ENCODE data around the gene ACKR2.

Gene ACKR2

DNA sequence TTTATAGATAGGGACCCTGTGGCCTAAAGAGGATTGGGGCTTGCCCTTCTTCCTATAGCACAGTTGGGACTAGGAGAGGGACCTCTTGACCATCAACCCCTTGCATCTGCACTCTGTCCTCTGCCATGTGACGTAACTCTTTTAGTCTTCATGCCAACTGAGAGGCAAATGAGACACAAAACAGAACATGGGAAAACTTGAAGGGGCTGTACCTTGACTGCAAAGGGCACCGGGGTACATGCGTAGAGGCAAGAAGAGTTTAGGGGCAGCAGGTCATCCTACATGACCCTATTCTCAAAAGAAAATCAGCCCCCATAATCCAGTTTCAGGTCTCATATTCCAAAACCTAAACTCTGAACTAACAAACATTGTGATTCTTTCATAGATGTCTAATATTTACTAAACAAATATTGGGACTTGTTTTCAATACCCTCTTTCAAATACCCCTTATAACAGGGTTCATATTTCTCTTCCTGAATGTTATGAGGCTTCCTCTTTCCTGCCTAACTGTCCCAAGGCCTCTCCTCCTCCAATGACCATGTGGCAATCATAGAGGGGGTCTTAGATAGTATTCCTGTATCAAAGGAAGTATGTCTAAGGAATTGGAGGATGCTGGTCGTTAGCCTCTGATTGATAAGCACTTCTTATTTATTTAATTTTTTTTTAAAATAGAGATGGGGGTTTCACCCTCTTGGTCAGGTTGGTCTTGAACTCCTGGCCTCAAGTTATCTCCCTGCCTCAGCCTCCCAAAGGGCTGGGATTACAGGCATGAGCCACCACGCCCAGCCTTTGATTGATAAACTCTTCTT, 20.6 kb downstream of the ACKR2 start:
- H3K4me1 Mint-ChIP-seq (ENCODE audit: low read depth), result no peaks in the 10 kb centered on the region
- H3K27me3 Mint-ChIP-seq, result peaks cover 2% of the 10 kb centered on the region
- intact Hi-C loops (cut with micrococcal nuclease), result loop anchor here (2.0 kb wide), 1 partner anchor 49 kb away; no protein-coding TSS in a partner anchor
- H3K36me3 Mint-ChIP-seq (ENCODE audit: low read depth), result no peaks in the 10 kb centered on the region
- no peaks in the 10 kb centered on the region for H3K9me3 Mint-ChIP-seq
- no peak overlapping the region for H3K27ac Mint-ChIP-seq
- no peak overlapping the region for H3K4me3 Mint-ChIP-seq

GRCh38 chr3:42830437-42831320, 21.4 kb downstream of the ACKR2 start:
- Mint-ChIP-seq H3K4me3 (no peak overlapping the region), H3K27me3 (peaks cover 2% of the 10 kb centered on the region), H3K4me1 (ENCODE audit: low read depth) (no peaks in the 10 kb centered on the region), H3K36me3 (ENCODE audit: low read depth) (no peaks in the 10 kb centered on the region), H3K27ac (no peak overlapping the region), H3K9me3 (no peaks in the 10 kb centered on the region)
- intact Hi-C loops (cut with micrococcal nuclease), result loop anchor here (1.0 to 2.0 kb wide), 2 partner anchors 50 to 51 kb away; no protein-coding TSS in a partner anchor

GRCh38 chr3:42831321-42831713, 22.1 kb downstream of the ACKR2 start:
- intact Hi-C loops (cut with micrococcal nuclease), result loop anchor here (1.0 to 2.0 kb wide), 2 partner anchors 50 to 51 kb away; no protein-coding TSS in a partner anchor
- H3K27me3 Mint-ChIP-seq, result peaks cover 2% of the 10 kb centered on the region
- H3K27ac Mint-ChIP-seq, result no peak overlapping the region
- no peaks in the 10 kb centered on the region for H3K9me3 Mint-ChIP-seq
- no peaks in the 10 kb centered on the region for H3K36me3 Mint-ChIP-seq (ENCODE audit: low read depth)
- H3K4me3 Mint-ChIP-seq, result no peak overlapping the region
- H3K4me1 Mint-ChIP-seq (ENCODE audit: low read depth), result no peaks in the 10 kb centered on the region

DNA sequence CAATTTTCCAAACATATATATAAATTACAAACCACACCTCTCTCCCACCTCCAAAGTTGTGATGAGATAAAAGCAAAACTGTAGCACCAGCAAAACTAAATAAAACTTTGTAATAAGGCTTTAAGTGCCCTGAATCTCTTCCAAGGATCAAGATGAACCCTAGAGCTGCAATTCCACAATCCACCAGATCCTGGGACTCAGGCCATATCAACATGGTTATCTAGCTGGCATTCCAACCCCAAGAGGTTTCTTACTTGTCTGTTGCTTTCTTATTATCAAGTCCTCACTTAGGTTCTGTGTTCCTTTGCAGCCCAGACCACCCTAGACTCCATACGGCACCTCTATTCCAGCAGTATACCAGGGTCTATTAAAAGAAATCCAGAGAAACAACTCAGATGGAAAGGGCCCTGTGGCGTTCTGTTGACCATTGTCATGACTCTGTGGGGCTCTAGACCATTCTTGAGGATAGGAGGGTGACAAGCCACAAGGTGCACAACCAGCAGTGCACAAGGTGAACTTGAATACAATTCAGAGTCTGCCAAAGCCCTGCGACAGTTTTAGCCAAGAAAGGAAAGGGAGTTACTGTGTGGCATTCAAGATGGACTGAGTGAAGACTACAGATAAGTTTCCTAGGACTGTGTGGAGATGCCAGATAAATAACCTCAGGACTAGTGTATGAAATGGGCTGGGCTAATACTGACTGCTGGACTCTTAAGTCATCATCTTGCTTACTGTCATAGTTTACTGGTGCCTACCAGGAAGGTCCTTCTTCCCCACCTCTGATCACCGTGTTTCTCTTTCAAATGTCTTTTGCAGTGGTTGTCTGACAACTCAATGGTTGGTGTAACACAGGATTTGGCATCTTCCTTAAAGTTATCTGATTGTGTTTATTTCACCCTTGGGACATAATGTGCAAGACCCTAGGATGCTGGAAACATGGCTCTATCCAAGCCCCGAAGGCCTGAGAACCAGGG, 27.2 kb downstream of the ACKR2 start:
- H3K4me3 Mint-ChIP-seq, result no peak overlapping the region
- no peak overlapping the region for H3K27ac Mint-ChIP-seq
- no peaks in the 10 kb centered on the region for H3K4me1 Mint-ChIP-seq (ENCODE audit: low read depth)
- intact Hi-C loops (cut with micrococcal nuclease), result no loop called here
- no peaks in the 10 kb centered on the region for H3K9me3 Mint-ChIP-seq
- H3K36me3 Mint-ChIP-seq (ENCODE audit: low read depth), result no peaks in the 10 kb centered on the region
- H3K27me3 Mint-ChIP-seq, result no peaks in the 10 kb centered on the region

- H3K27ac Mint-ChIP-seq, result no peak overlapping the region
- H3K27me3 Mint-ChIP-seq, result no peaks in the 10 kb centered on the region
- no peaks in the 10 kb centered on the region for H3K9me3 Mint-ChIP-seq
- H3K36me3 Mint-ChIP-seq (ENCODE audit: low read depth), result no peaks in the 10 kb centered on the region
- H3K4me1 Mint-ChIP-seq (ENCODE audit: low read depth), result peaks cover 3% of the 10 kb centered on the region
- no peak overlapping the region for H3K4me3 Mint-ChIP-seq
- intact Hi-C loops (cut with micrococcal nuclease), result loop anchor here (2.0 kb wide), 1 partner anchor 58 kb away; no protein-coding TSS in a partner anchor
Measured at GRCh38 chr3:42838571-42838970, 29.3 kb downstream of the ACKR2 start.

DNA sequence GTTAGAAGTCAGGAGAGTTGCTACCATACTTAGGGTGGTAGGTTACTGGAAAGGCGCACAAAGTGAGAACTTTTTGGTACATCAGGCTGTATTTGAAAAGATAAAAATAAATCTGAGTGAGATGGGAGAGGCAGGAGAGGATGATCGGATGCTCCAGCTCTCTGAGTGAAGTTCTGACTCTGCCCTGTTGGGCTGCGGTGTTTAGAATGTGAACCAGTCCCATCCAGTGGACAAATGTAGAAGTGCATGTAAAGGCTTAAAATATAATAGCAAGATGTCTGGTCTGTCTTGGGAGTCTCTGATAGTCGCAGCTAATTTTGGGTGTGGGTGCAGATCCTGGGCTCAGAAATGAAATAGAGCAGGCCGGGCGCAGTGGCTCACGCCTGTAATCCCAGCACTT, 30.4 kb downstream of the ACKR2 start:
- H3K27ac Mint-ChIP-seq, result no peak overlapping the region
- no peaks in the 10 kb centered on the region for H3K27me3 Mint-ChIP-seq
- H3K36me3 Mint-ChIP-seq (ENCODE audit: low read depth), result no peaks in the 10 kb centered on the region
- H3K9me3 Mint-ChIP-seq, result no peaks in the 10 kb centered on the region
- intact Hi-C loops (cut with micrococcal nuclease), result loop anchor here (2.0 kb wide), 1 partner anchor 59 kb away; no protein-coding TSS in a partner anchor
- peaks cover 8% of the 10 kb centered on the region for H3K4me1 Mint-ChIP-seq (ENCODE audit: low read depth)
- no peak overlapping the region for H3K4me3 Mint-ChIP-seq

GRCh38 chr3:42841332-42841731, 32.1 kb downstream of the ACKR2 start:
- Mint-ChIP-seq H3K27ac (no peak overlapping the region), H3K4me3 (no peak overlapping the region), H3K4me1 (ENCODE audit: low read depth) (peaks cover 8% of the 10 kb centered on the region), H3K36me3 (ENCODE audit: low read depth) (no peaks in the 10 kb centered on the region), H3K9me3 (no peaks in the 10 kb centered on the region), H3K27me3 (no peaks in the 10 kb centered on the region)
- intact Hi-C loops (cut with micrococcal nuclease), result no loop called here

DNA sequence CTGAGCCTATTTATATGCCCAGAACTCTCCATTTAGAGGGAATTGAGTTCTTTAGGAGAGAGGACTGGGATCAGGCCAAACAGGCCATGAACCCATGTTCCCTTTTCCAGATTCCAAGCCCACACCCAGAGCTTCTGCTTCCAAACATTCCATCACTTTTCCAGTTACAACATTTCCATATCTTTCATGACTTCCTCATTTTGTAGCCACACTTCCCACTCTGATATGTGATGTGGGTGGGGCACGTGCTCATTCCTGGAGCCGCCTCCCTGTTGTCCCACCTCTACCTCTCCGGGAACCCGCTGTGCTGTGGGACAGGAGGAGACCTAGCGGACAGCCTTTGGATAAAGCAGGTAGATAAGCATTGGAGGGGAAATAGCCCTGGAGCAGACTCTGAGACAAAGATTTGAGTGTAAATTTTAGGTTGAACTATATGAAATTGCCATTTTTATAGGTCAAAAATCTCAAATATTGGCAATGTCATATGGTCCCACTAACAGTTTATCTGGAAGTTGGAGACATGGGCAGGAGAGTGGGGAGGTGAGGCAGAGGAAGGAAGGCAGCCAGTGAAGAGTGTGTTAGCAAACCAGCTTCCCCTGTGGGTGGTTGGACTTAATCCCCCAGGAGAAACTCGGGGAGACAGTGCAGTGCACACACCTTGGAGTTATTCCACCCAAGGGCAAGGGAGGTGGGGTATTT, 34.6 kb downstream of the ACKR2 start:
- Mint-ChIP-seq H3K27me3 (no peaks in the 10 kb centered on the region), H3K9me3 (no peaks in the 10 kb centered on the region), H3K4me1 (ENCODE audit: low read depth) (peaks cover 25% of the 10 kb centered on the region), H3K36me3 (ENCODE audit: low read depth) (no peaks in the 10 kb centered on the region), H3K4me3 (no peak overlapping the region), H3K27ac (no peak overlapping the region)
- intact Hi-C loops (cut with micrococcal nuclease), result no loop called here

DNA sequence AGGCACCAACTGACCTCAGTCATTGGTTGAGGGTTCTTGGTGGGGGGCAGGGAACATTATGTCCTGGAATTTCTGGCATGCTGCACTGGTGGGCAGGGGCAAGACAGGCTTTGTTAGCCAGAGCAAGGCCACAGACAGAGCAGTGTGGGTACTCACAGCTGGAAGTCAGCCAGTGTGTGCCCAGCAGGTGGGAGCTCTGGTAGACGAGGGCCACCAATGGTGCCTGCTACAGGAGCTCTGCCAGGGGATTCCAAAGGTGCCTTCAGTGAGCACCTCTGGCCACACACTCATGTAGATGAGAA, 35.1 kb downstream of the ACKR2 start:
- intact Hi-C loops (cut with micrococcal nuclease), result no loop called here
- no peak overlapping the region for H3K27ac Mint-ChIP-seq

GRCh38 chr3:42844815-42845214, 35.6 kb downstream of the ACKR2 start:
- Mint-ChIP-seq H3K27me3 (no peaks in the 10 kb centered on the region), H3K27ac (no peak overlapping the region), H3K36me3 (ENCODE audit: low read depth) (no peaks in the 10 kb centered on the region), H3K9me3 (no peaks in the 10 kb centered on the region), H3K4me1 (ENCODE audit: low read depth) (peaks cover 25% of the 10 kb centered on the region), H3K4me3 (no peak overlapping the region)
- intact Hi-C loops (cut with micrococcal nuclease), result no loop called here

More for the DNA sequence above, 35.1 kb downstream of the ACKR2 start:
- Mint-ChIP-seq H3K36me3 (ENCODE audit: low read depth) (no peaks in the 10 kb centered on the region), H3K4me3 (no peak overlapping the region), H3K4me1 (ENCODE audit: low read depth) (peaks cover 25% of the 10 kb centered on the region), H3K27me3 (no peaks in the 10 kb centered on the region), H3K9me3 (no peaks in the 10 kb centered on the region)

GRCh38 chr3:42846685-42847522, 37.7 kb downstream of the ACKR2 start:
- Mint-ChIP-seq H3K9me3 (no peaks in the 10 kb centered on the region), H3K27ac (peak overlapping the region; percentile 72), H3K27me3 (no peaks in the 10 kb centered on the region), H3K4me1 (ENCODE audit: low read depth) (peaks cover 25% of the 10 kb centered on the region), H3K4me3 (no peak overlapping the region), H3K36me3 (ENCODE audit: low read depth) (no peaks in the 10 kb centered on the region)
- intact Hi-C loops (cut with micrococcal nuclease), result no loop called here

DNA sequence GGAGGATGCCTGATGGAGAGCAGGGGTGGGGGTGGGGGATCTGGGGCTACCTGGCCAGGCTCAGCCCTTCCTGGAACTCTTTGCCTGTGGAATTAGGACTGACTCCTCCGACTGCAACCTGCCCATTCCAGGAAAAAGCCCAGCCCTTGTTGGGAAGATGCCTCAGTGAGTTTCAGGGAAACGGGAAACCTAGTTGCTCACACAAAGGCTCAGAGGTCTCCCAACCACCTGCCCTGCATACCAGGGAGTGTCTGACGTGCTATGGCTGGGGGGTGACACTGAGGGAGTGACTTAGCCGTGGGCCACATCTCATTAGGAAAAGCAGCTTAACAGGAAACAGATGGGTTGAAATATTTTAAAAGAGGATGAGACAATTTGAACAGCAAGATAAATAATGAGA, 38.5 kb downstream of the ACKR2 start:
- H3K4me1 Mint-ChIP-seq (ENCODE audit: low read depth), result peaks cover 25% of the 10 kb centered on the region
- no peaks in the 10 kb centered on the region for H3K27me3 Mint-ChIP-seq
- H3K4me3 Mint-ChIP-seq, result no peak overlapping the region
- intact Hi-C loops (cut with micrococcal nuclease), result no loop called here
- peak overlapping the region; percentile 72 for H3K27ac Mint-ChIP-seq
- no peaks in the 10 kb centered on the region for H3K9me3 Mint-ChIP-seq
- H3K36me3 Mint-ChIP-seq (ENCODE audit: low read depth), result no peaks in the 10 kb centered on the region

Data from dendritic cell treated with granulocyte-macrophage colony-stimulating factor and Interleukin-4, amounts not matched to agents 40 ng/mL and 50 ng/mL, for 4 days (primary cell).